Neural cell (in vitro differentiated cells): ENCODE measurements around the gene PTHLH. TPM values are rescaled to one million over a fixed set of nuclear protein-coding genes. Genes with fewer than 3 reads are reported as not detected.

Source experiments
- H2AFZ ChIP-seq: fragments of 200-600, 300-800 bp; sonication (generic), shearing (Covaris generic); 2 replicates; pipeline ENCODE4 v1.6.0; 2014; ENCODE audit warnings: low read depth, mild to moderate bottlenecking, antibody characterized with exemption, low read length, moderate library complexity
- H3F3A ChIP-seq: fragments of 200-600 bp; shearing (Covaris generic); 2 replicates; pipeline ENCODE4 v1.6.1; 2016; ENCODE audit warnings: mild to moderate bottlenecking, moderate library complexity, mixed read lengths, antibody characterized with exemption, low read length; ENCODE audit not compliant: insufficient read depth, poor library complexity, severe bottlenecking
- H3K27ac ChIP-seq: fragments of 200-600, 300-800 bp; sonication (generic), shearing (Covaris generic); 2 replicates; pipeline ENCODE4 v1.5.1; 2014; ENCODE audit warnings: mild to moderate bottlenecking, low read length, moderate library complexity
- H3K27me3 ChIP-seq: fragments of 300-800, 200-600 bp; sonication (generic), shearing (Covaris generic); 2 replicates; pipeline ENCODE4 v1.6.0; 2014; ENCODE audit warnings: mild to moderate bottlenecking, low read depth, low read length, moderate library complexity; ENCODE audit not compliant: insufficient read depth
- H3K36me3 ChIP-seq: fragments of 300-800, 200-600 bp; sonication (generic), shearing (Covaris generic); 2 replicates; pipeline ENCODE4 v1.5.1; 2014; ENCODE audit warnings: mild to moderate bottlenecking, antibody characterized with exemption, low read length, moderate library complexity; ENCODE audit not compliant: insufficient read depth
- H3K4me2 ChIP-seq: fragments of 300-800, 200-600 bp; sonication (generic), shearing (Covaris generic); 2 replicates; pipeline ENCODE4 v1.6.0; 2014; ENCODE audit warnings: mild to moderate bottlenecking, low read length
- H3K4me3 ChIP-seq: fragments of 300-800, 200-600 bp; sonication (generic), shearing (Covaris generic); 2 replicates; pipeline ENCODE4 v1.5.1; 2014; ENCODE audit warnings: mild to moderate bottlenecking, low read length, moderate library complexity
- H3K79me2 ChIP-seq: fragments of 200-600 bp; shearing (Covaris generic); replicated peaks from 2 replicates; pipeline ENCODE4 v1.6.0; 2014; ENCODE audit warnings: mild to moderate bottlenecking, low read length, moderate library complexity; ENCODE audit not compliant: insufficient read depth
- H3K9ac ChIP-seq: fragments of 300-800, 200-600 bp; sonication (generic), shearing (Covaris generic); 2 replicates; pipeline ENCODE4 v1.6.1; 2016; ENCODE audit warnings: mild to moderate bottlenecking, low read length, mixed read lengths
- H3K9me2 ChIP-seq: fragments of 200-600 bp; shearing (Covaris generic); 2 replicates; pipeline ENCODE4 v1.6.1; 2016; ENCODE audit warnings: mild to moderate bottlenecking, low read length, mixed read lengths; ENCODE audit not compliant: insufficient read depth
- H3K9me3 ChIP-seq: fragments of 200-600, 300-800 bp; sonication (generic), shearing (Covaris generic); 2 replicates; pipeline ENCODE4 v1.6.1; 2016; ENCODE audit warnings: mild to moderate bottlenecking, mixed run types, low read length, moderate library complexity, mixed read lengths
- H4K20me1 ChIP-seq: fragments of 200-600 bp; shearing (Covaris generic); 2 replicates; pipeline ENCODE4 v1.6.1; 2016; ENCODE audit warnings: mild to moderate bottlenecking, mixed run types; ENCODE audit not compliant: insufficient read depth
- EP300 ChIP-seq: fragments of 450-650 bp; conservative IDR thresholded peaks from 2 replicates; pipeline ENCODE4 v1.6.1; 2014; ENCODE audit warnings: antibody characterized with exemption, mild to moderate bottlenecking, moderate library complexity; ENCODE audit not compliant: poor library complexity, severe bottlenecking
- EZH2 ChIP-seq: fragments of 200-600, 300-800 bp; shearing (Covaris generic), sonication (generic); IDR thresholded peaks from 2 replicates; pipeline ENCODE4 v1.6.1; 2014; ENCODE audit warnings: antibody characterized with exemption, low read length, borderline replicate concordance, mild to moderate bottlenecking; ENCODE audit not compliant: insufficient read depth, poor library complexity, severe bottlenecking
- MXI1 ChIP-seq: fragments of 450-650 bp; conservative IDR thresholded peaks from 2 replicates; pipeline ENCODE4 v1.6.1; 2014; ENCODE audit warnings: antibody characterized with exemption, mild to moderate bottlenecking; ENCODE audit not compliant: poor library complexity, severe bottlenecking
- POLR2AphosphoS5 ChIP-seq: IDR thresholded peaks from 2 replicates; pipeline ENCODE4 v1.6.1; 2012
- RAD21 ChIP-seq: fragments of 450-650 bp; conservative IDR thresholded peaks from 2 replicates; pipeline ENCODE4 v1.6.1; 2014; ENCODE audit warnings: antibody characterized with exemption, mild to moderate bottlenecking, moderate library complexity
- SMC3 ChIP-seq: fragments of 450-650 bp; conservative IDR thresholded peaks from 2 replicates; pipeline ENCODE4 v1.6.1; 2014; ENCODE audit warnings: antibody characterized with exemption, mild to moderate bottlenecking, moderate library complexity; ENCODE audit not compliant: poor library complexity
- TAF1 ChIP-seq: IDR thresholded peaks from 2 replicates; pipeline ENCODE4 v1.6.1; 2012; ENCODE audit warnings: low read depth
- polyA plus RNA-seq: library from polyadenylated mRNA; depleted of rRNA; stranded (reverse); fragments of >200 nt; gene quantifications from 2 replicates; pipeline ENCODE4 v1.2.3, GENCODE V29; 2014
- TF ChIP-seq, protein P1 (sequence below): IDR thresholded peaks from 2 replicates; pipeline ENCODE4 v1.6.1; 2012; ENCODE audit warnings: borderline replicate concordance
- TF ChIP-seq, protein P2 (sequence below): fragments of 450-650 bp; IDR thresholded peaks from 2 replicates; pipeline ENCODE4 v1.5.1; 2014; ENCODE audit warnings: antibody characterized with exemption, mild to moderate bottlenecking, moderate library complexity; ENCODE audit not compliant: poor library complexity, severe bottlenecking

PTHLH gene
- polyA plus RNA-seq, 1 donor from 2014 or later = 0.22 TPM

DNA sequence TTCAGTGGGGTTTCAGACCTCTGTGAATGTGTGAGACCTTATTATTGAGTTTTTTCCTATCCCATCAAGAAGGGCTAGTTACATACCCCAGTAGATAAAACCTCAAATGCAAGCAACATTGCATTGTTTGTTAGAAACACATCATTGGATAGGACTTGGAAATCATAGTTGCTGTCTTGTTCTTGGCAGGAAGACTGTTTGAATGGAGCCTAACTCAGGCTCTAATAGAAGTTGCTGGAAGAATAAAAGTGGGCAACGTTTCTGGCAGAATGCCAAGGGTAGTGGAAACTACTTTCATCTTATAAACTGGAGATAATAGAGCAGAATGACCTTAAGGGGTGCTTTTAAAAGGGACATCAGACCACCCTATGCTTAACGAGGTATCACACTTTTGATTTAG lies 9.9 kb upstream of the PTHLH start:
- Histone ChIP-seq H3K27ac (no peak overlapping the region), H3K4me3 (no peak overlapping the region), H3K9me2 (no peaks in the 10 kb centered on the region), H3K79me2 (no peaks in the 10 kb centered on the region), H4K20me1 (no peaks in the 10 kb centered on the region), H3K27me3 (peaks cover 29% of the 10 kb centered on the region), H2AFZ (no peak overlapping the region), H3K9ac (no peak overlapping the region), H3K4me2 (no peak overlapping the region), H3K36me3 (no peaks in the 10 kb centered on the region), H3F3A (no peaks in the 10 kb centered on the region), H3K9me3 (no peaks in the 10 kb centered on the region)
- TF ChIP-seq POLR2AphosphoS5 (no peak), MXI1 (no peak), TAF1 (no peak), SMC3 (no peak), EP300 (no peak), RAD21 (no peak), EZH2 (no peak)
- TF ChIP-seq, protein P1, sequence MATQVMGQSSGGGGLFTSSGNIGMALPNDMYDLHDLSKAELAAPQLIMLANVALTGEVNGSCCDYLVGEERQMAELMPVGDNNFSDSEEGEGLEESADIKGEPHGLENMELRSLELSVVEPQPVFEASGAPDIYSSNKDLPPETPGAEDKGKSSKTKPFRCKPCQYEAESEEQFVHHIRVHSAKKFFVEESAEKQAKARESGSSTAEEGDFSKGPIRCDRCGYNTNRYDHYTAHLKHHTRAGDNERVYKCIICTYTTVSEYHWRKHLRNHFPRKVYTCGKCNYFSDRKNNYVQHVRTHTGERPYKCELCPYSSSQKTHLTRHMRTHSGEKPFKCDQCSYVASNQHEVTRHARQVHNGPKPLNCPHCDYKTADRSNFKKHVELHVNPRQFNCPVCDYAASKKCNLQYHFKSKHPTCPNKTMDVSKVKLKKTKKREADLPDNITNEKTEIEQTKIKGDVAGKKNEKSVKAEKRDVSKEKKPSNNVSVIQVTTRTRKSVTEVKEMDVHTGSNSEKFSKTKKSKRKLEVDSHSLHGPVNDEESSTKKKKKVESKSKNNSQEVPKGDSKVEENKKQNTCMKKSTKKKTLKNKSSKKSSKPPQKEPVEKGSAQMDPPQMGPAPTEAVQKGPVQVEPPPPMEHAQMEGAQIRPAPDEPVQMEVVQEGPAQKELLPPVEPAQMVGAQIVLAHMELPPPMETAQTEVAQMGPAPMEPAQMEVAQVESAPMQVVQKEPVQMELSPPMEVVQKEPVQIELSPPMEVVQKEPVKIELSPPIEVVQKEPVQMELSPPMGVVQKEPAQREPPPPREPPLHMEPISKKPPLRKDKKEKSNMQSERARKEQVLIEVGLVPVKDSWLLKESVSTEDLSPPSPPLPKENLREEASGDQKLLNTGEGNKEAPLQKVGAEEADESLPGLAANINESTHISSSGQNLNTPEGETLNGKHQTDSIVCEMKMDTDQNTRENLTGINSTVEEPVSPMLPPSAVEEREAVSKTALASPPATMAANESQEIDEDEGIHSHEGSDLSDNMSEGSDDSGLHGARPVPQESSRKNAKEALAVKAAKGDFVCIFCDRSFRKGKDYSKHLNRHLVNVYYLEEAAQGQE = no peak
- TF ChIP-seq, protein P2, sequence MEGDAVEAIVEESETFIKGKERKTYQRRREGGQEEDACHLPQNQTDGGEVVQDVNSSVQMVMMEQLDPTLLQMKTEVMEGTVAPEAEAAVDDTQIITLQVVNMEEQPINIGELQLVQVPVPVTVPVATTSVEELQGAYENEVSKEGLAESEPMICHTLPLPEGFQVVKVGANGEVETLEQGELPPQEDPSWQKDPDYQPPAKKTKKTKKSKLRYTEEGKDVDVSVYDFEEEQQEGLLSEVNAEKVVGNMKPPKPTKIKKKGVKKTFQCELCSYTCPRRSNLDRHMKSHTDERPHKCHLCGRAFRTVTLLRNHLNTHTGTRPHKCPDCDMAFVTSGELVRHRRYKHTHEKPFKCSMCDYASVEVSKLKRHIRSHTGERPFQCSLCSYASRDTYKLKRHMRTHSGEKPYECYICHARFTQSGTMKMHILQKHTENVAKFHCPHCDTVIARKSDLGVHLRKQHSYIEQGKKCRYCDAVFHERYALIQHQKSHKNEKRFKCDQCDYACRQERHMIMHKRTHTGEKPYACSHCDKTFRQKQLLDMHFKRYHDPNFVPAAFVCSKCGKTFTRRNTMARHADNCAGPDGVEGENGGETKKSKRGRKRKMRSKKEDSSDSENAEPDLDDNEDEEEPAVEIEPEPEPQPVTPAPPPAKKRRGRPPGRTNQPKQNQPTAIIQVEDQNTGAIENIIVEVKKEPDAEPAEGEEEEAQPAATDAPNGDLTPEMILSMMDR = no peak

DNA sequence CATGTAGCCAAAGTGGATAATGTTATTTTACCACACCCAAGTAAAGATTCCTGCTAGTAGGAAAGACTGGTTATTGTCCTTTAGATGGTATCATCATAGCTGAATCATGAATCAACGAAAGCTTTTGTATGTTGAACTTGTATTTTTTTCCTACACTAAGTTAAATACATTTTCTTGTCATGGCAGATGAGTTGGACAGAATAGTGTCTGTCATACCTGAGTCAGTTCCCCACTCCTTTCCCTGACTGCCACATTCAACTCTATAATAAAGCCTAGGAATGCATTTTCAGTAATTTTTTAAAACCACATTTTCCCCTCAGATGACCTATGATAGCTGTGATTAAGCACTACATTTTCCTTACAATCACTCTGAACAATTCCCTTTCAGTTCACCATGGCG lies 9.3 kb upstream of the PTHLH start:
- Histone ChIP-seq H3K4me3 (no peak overlapping the region), H3K9me3 (no peaks in the 10 kb centered on the region), H3K36me3 (no peaks in the 10 kb centered on the region), H4K20me1 (no peaks in the 10 kb centered on the region), H3K79me2 (no peaks in the 10 kb centered on the region), H3K9ac (no peak overlapping the region), H3K27ac (no peak overlapping the region), H2AFZ (no peak overlapping the region), H3K27me3 (peaks cover 34% of the 10 kb centered on the region), H3K9me2 (no peaks in the 10 kb centered on the region), H3K4me2 (no peak overlapping the region), H3F3A (no peaks in the 10 kb centered on the region)
- no peak for TF ChIP-seq POLR2AphosphoS5
- no peak for TF ChIP-seq TAF1
- TF ChIP-seq EP300 = no peak
- TF ChIP-seq EZH2 = no peak

DNA sequence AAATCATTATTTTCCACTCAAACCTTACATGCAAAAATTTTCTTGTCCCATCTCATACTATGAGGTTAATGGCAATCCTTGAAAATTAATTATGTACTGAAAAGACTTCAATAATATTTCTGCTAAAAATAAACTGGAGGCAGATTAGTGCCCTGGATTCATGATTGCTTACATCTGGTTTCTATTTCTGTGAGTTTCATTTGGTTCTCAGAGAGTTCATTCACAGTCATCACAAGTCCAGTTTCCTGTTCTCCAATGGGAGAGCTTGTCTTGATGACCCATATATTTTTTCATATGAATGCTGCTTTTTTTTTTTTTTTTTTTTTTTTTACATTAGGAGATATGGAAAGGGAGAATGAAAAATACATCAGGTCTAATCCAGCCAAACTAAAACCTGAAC lies 6.6 kb upstream of the PTHLH start:
- Histone ChIP-seq H3K9me3 (no peaks in the 10 kb centered on the region), H3K9me2 (no peaks in the 10 kb centered on the region), H3F3A (no peaks in the 10 kb centered on the region), H3K27ac (no peak overlapping the region), H3K36me3 (no peaks in the 10 kb centered on the region), H3K79me2 (no peaks in the 10 kb centered on the region), H4K20me1 (no peaks in the 10 kb centered on the region), H3K4me2 (no peak overlapping the region), H3K27me3 (peaks cover 61% of the 10 kb centered on the region), H2AFZ (no peak overlapping the region), H3K9ac (no peak overlapping the region), H3K4me3 (no peak overlapping the region)
- TF ChIP-seq TAF1 = no peak
- no peak for TF ChIP-seq MXI1
- TF ChIP-seq POLR2AphosphoS5 = no peak
- no peak for TF ChIP-seq EP300
- no peak for TF ChIP-seq EZH2
- TF ChIP-seq RAD21 = no peak
- no peak for TF ChIP-seq SMC3
- TF ChIP-seq, protein P2 = no peak
- TF ChIP-seq, protein P1 = no peak
